ENCODE data around the gene TDRD3. TPM values are rescaled to one million over a fixed set of nuclear protein-coding genes. Genes with fewer than 3 reads are reported as not detected.

TDRD3 gene
- total RNA-seq, 1 donor from 2014 or later: 28.5 TPM

- H3K4me1 Mint-ChIP-seq (ENCODE audit: low read depth): no peaks in the 10 kb centered on the region
- no peak for DNase-seq (ENCODE audit: low spot score, unreplicated experiment)
- H3K36me3 Mint-ChIP-seq (ENCODE audit: insufficient read depth): peaks cover 76% of the 10 kb centered on the region
- no peak for TF ChIP-seq CTCF (IDR thresholded peaks at IDR 0.05; ENCODE audit: unreplicated experiment)
- H3K4me3 Mint-ChIP-seq (ENCODE audit: low read depth): no peak overlapping the region
- H3K9me3 Mint-ChIP-seq (ENCODE audit: low read depth): peaks cover 37% of the 10 kb centered on the region
- no peaks in the 10 kb centered on the region for H3K27me3 Mint-ChIP-seq
- H3K27ac Mint-ChIP-seq: no peak overlapping the region
Measured at GRCh38 chr13:60501236-60501635, 104.2 kb downstream of the TDRD3 start.

DNA sequence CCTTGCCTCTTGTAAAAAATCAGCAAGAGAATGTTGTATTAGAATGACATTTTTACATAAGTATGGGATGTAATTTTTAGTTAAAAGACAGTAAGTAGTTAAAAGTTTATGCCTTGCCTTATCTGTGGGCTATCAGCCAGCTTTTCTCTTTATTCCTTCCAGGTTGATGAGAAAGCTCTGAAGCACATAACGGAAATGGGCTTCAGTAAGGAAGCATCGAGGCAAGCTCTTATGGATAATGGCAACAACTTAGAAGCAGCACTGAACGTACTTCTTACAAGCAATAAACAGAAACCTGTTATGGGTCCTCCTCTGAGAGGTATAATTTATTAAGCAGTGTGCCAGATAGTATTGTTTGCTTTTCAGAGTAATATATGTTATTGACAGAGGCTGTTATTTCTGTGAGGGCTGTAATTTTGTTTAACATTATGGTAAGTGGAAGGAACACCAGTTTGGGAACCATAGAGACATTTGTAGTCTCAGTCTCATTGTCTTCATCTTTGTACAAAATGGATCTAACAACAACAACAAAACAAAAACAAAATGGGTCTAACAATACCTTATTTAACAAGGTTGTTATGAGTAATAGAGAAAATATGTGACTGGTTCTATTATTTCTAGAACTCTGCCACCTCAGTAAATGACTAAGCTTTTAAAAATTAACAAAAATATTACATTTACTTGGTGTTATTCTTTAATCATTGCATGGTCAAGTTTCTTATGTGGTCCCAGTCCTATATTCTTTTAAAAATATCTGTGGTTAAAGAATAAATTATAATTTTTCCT, 112.8 kb downstream of the TDRD3 start:
- TF ChIP-seq CTCF (IDR thresholded peaks at IDR 0.05; ENCODE audit: unreplicated experiment): no peak
- Mint-ChIP-seq H3K4me1 (ENCODE audit: low read depth) (no peaks in the 10 kb centered on the region), H3K27me3 (no peaks in the 10 kb centered on the region), H3K9me3 (ENCODE audit: low read depth) (peaks cover 28% of the 10 kb centered on the region), H3K4me3 (ENCODE audit: low read depth) (no peak overlapping the region), H3K27ac (no peak overlapping the region), H3K36me3 (ENCODE audit: insufficient read depth) (peaks cover 45% of the 10 kb centered on the region)
- DNase-seq (ENCODE audit: low spot score, unreplicated experiment): no peak

DNA sequence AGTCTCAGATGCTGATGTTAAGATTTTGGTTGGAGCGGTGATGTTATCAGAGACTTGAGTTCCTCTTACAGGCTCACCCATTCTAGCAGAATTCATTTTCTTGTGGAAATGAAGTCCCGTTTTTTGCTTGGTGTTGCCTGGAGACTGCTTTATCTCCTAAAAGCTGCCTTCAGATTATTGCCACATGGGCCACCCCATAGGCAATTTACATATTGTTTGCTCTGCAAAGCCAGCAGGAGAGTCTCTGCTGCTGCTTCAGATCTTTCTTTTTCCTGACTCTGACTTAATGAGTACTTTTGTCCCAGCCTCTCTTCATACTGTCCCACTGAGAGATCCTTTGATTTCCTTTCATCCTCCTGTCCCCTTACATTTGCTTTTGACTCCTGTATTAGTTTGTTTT, 114.6 kb downstream of the TDRD3 start:
- Mint-ChIP-seq H3K4me3 (ENCODE audit: low read depth) (no peak overlapping the region), H3K36me3 (ENCODE audit: insufficient read depth) (peaks cover 42% of the 10 kb centered on the region), H3K27me3 (no peaks in the 10 kb centered on the region), H3K9me3 (ENCODE audit: low read depth) (peaks cover 22% of the 10 kb centered on the region), H3K4me1 (ENCODE audit: low read depth) (no peaks in the 10 kb centered on the region), H3K27ac (no peak overlapping the region)
- no peak for DNase-seq (ENCODE audit: low spot score, unreplicated experiment)
- TF ChIP-seq CTCF (IDR thresholded peaks at IDR 0.05; ENCODE audit: unreplicated experiment): no peak

- Mint-ChIP-seq H3K4me1 (ENCODE audit: low read depth) (no peaks in the 10 kb centered on the region), H3K9me3 (ENCODE audit: low read depth) (peaks cover 14% of the 10 kb centered on the region), H3K4me3 (ENCODE audit: low read depth) (no peak overlapping the region), H3K27ac (no peak overlapping the region), H3K36me3 (ENCODE audit: insufficient read depth) (peaks cover 34% of the 10 kb centered on the region), H3K27me3 (no peaks in the 10 kb centered on the region)
- no peak for TF ChIP-seq CTCF (IDR thresholded peaks at IDR 0.05; ENCODE audit: unreplicated experiment)
- no peak for DNase-seq (ENCODE audit: low spot score, unreplicated experiment)
Measured at GRCh38 chr13:60514891-60515290, 117.9 kb downstream of the TDRD3 start.

DNA sequence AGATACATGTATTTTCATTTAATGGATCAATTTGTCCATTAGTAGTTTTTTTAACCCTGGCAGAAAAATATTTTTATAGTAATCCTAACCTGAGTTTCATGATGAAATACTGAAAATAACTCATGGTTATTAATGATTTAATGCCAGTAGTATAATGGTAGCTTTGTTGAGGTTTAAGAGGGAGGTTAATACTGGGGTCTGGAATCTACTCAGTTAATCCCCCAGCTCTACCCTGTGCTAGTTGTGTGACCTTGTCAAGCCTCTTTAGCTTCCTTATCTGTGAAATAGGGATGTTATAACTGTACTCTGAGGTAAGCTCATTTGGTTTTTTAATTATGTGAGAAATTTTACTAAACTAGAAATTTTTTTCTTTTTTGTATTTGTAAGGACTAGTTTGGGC, 122.5 kb downstream of the TDRD3 start:
- Mint-ChIP-seq H3K4me1 (ENCODE audit: low read depth) (no peaks in the 10 kb centered on the region), H3K27ac (no peak overlapping the region), H3K27me3 (no peaks in the 10 kb centered on the region), H3K36me3 (ENCODE audit: insufficient read depth) (peaks cover 7% of the 10 kb centered on the region), H3K4me3 (ENCODE audit: low read depth) (no peak overlapping the region), H3K9me3 (ENCODE audit: low read depth) (no peaks in the 10 kb centered on the region)
- no peak for TF ChIP-seq CTCF (IDR thresholded peaks at IDR 0.05; ENCODE audit: unreplicated experiment)
- DNase-seq (ENCODE audit: low spot score, unreplicated experiment): no peak
